ENCODE measurements around the gene ALS2CL. TPM values are rescaled to one million over a fixed set of nuclear protein-coding genes. Genes with fewer than 3 reads are reported as not detected.

Gene ALS2CL
- total and polyA plus RNA-seq, 8 donors = 7.6 to 74.4 (median 12.7) TPM

DNA sequence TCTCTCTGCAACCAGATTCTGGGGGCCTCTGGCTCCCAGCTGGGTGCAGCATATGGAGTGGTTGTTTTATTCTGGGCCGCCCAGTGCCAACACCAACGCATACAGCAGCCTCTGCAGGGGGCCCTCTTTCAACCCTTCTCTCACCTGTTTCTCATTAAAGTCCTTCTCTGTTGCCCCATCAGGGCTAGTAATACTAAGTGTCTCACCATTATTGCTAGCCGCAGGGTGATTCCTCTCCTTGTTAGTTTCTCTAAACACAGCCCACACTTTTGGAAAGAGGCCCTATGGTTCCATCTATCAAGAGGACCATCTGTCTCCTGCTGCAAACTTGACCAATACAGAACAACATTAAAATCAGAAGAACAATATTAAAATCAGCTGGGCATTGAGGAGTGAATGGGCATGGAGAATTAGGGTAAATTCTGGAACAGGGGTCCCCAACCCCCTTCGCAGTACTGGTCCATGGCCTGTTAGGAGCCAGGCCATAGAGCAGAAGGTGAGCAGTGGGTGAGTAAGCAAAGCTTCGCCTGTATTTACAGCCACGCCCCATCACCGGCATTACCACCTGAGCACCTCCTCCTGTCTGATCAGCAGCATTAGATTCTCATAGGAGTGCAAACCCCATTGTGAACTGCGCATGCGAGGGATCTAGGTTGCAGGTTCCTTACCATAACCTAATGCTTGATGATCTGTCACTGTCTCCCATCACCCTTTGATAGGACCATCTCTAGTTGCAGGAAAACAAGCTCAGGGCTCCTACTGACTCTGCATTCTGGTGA is 36.5 kb downstream of the ALS2CL start:
- intact Hi-C loops (cut with DNase I) = no loop called here
- no peaks in the 10 kb centered on the region for H3K27me3 ChIP-seq
- H3K27ac ChIP-seq = no peak overlapping the region
- ATAC-seq (no peak), DNase-seq (no peak)
- no peaks in the 10 kb centered on the region for H3K36me3 ChIP-seq
- TF ChIP-seq, protein P1, sequence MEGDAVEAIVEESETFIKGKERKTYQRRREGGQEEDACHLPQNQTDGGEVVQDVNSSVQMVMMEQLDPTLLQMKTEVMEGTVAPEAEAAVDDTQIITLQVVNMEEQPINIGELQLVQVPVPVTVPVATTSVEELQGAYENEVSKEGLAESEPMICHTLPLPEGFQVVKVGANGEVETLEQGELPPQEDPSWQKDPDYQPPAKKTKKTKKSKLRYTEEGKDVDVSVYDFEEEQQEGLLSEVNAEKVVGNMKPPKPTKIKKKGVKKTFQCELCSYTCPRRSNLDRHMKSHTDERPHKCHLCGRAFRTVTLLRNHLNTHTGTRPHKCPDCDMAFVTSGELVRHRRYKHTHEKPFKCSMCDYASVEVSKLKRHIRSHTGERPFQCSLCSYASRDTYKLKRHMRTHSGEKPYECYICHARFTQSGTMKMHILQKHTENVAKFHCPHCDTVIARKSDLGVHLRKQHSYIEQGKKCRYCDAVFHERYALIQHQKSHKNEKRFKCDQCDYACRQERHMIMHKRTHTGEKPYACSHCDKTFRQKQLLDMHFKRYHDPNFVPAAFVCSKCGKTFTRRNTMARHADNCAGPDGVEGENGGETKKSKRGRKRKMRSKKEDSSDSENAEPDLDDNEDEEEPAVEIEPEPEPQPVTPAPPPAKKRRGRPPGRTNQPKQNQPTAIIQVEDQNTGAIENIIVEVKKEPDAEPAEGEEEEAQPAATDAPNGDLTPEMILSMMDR (IDR thresholded peaks at IDR 0.05) = no peak
- H3K4me1 ChIP-seq = no peaks in the 10 kb centered on the region
- H3K9me3 ChIP-seq = peaks cover 3 to 7% of the 10 kb centered on the region in 2 donors
- H3K4me3 ChIP-seq = no peak overlapping the region

DNA sequence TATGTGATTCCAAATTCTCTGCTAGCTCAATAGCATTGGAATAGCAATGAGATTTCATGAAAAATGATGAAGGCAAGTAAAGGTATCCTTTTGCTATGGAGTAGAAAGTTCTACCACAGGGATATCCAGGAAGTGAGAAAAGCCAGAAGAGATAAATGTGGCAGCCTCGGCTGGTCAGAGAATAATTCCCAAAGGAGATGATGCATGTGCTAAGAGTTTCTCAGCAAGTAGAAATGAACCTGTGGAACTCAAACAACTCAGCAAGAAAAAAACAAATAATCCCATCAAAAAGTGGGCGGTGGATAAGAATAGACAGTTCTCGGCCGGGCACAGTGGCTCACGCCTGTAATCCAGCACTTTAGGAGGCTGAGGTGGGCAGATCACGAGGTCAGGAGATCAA is 38.2 kb downstream of the ALS2CL start:
- H3K4me1 ChIP-seq = no peaks in the 10 kb centered on the region
- no peaks in the 10 kb centered on the region for H3K27me3 ChIP-seq
- peaks cover 5 to 11% of the 10 kb centered on the region in 2 donors for H3K9me3 ChIP-seq
- ATAC-seq (no peak), DNase-seq (no peak)
- H3K27ac ChIP-seq = no peak overlapping the region
- TF ChIP-seq, protein P1 (IDR thresholded peaks at IDR 0.05) = no peak
- intact Hi-C loops (cut with DNase I) = no loop called here
- no peak overlapping the region for H3K4me3 ChIP-seq
- H3K36me3 ChIP-seq = no peaks in the 10 kb centered on the region

DNA sequence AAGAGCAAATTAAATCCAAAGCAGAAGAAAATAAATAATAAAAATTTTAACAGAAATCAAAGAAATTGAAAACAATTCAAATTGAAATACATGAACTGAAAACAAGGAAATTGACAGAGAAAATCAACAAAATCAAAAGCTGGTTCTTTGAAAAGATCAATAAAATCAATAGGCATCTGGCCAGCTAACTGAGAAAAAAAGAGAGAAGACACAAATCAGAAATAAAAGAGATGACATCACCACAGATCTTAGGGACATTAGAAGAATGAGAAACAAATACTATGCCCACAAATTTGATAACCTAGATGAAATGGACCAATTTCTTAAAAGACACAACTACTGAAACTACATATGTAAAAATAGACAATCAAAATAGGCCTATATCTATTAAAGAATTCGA is 42.4 kb downstream of the ALS2CL start:
- no peak overlapping the region for H3K4me3 ChIP-seq
- no peaks in the 10 kb centered on the region for H3K36me3 ChIP-seq
- no peak overlapping the region for H3K27ac ChIP-seq
- DNase-seq = no peak
- intact Hi-C loops (cut with DNase I) = no loop called here
- no peaks in the 10 kb centered on the region for H3K27me3 ChIP-seq
- no peaks in the 10 kb centered on the region for H3K4me1 ChIP-seq
- TF ChIP-seq, protein P1 (IDR thresholded peaks at IDR 0.05) = no peak
- no peak for ATAC-seq
- peaks cover 5 to 11% of the 10 kb centered on the region in 2 donors for H3K9me3 ChIP-seq

DNA sequence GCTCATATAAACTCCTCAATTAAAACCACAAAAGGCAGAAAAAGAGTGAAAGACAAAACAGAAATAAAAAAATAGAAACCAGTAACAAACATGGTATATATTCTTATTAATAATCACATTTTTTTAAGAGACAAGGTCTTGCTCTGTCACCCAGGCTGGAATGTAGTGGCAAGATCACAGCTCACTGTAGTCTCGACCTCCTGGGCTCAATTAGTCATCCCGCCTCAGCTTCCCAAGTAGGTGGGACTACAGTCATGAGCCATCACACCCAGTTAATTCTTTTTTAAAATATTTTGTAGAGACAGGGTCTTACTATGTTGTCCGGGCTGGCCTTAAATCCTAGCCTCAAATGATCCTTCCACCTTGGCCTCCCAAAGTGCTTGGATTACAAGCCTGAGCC is 44.0 kb downstream of the ALS2CL start:
- no peak overlapping the region for H3K27ac ChIP-seq
- no peaks in the 10 kb centered on the region for H3K27me3 ChIP-seq
- no peaks in the 10 kb centered on the region for H3K4me1 ChIP-seq
- no peak overlapping the region for H3K4me3 ChIP-seq
- ATAC-seq = no peak
- TF ChIP-seq, protein P1 (IDR thresholded peaks at IDR 0.05) = no peak
- no peaks in the 10 kb centered on the region for H3K36me3 ChIP-seq
- no peak for DNase-seq
- intact Hi-C loops (cut with DNase I) = no loop called here
- H3K9me3 ChIP-seq = peaks cover 5 to 11% of the 10 kb centered on the region in 2 donors

DNA sequence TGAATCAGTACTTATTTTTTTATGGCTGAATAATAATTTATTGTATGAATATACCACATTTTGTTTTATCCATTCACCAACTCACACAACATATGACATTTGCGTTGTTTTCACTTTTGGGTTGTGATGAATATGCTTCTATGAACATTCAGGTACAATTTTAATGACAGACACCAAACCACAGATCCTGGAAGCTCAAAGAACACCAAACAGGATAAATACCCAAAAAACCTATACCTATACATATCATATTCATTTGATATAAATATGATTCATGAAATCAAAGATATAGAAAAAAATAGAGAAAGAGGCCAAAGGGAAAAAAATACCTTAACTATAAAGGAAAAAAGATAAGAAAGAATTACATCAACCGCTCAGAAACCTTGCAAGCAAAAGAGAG is 45.4 kb downstream of the ALS2CL start:
- no peak overlapping the region for H3K27ac ChIP-seq
- H3K9me3 ChIP-seq = peaks cover 5 to 11% of the 10 kb centered on the region in 2 donors
- TF ChIP-seq, protein P1 (IDR thresholded peaks at IDR 0.05) = no peak
- no peak for DNase-seq
- H3K4me1 ChIP-seq = no peaks in the 10 kb centered on the region
- no peaks in the 10 kb centered on the region for H3K36me3 ChIP-seq
- ATAC-seq = no peak
- intact Hi-C loops (cut with DNase I) = no loop called here
- H3K27me3 ChIP-seq = no peaks in the 10 kb centered on the region
- no peak overlapping the region for H3K4me3 ChIP-seq
